ENCODE data around the gene PRR35. TPM values are rescaled to one million over a fixed set of nuclear protein-coding genes. Genes with fewer than 3 reads are reported as not detected.
A peak's percentile ranks its signal among the peaks of the same experiment; 100 is the strongest.

The PRR35 gene
- total and polyA plus RNA-seq, 8 donors = not detected

GRCh38 chr16:560701-561412, 663 bp downstream of the PRR35 start:
- peaks cover 19 to 77% (median 39%) of the 10 kb centered on the region in 3 donors for H3K27me3 ChIP-seq
- DNase-seq = no peak

GRCh38 chr16:561413-561794, 1.2 kb downstream of the PRR35 start:
- TF ChIP-seq POLR2AphosphoS5 (IDR thresholded peaks at IDR 0.05) (no peak), CTCF (IDR thresholded peaks at IDR 0.05) (no peak)
- peaks cover 24 to 37% (median 29%) of the 10 kb centered on the region in 4 donors for H3K4me1 ChIP-seq
- DNase-seq = no peak
- intact Hi-C loops (cut with DNase I; ENCODE audit: low total_unique reads) = no loop called here
- H3K27ac ChIP-seq = no peak overlapping the region
- peaks cover 19 to 77% (median 39%) of the 10 kb centered on the region in 3 donors for H3K27me3 ChIP-seq
- H3K4me3 ChIP-seq = no peak overlapping the region
- H3K9me3 ChIP-seq = no peaks in the 10 kb centered on the region
- 63 to 79% (median 68%) methylated on average over 5 to 15 of the region's 15 CpGs for WGBS, 5 donors
- H3K36me3 ChIP-seq = no peaks in the 10 kb centered on the region

More at GRCh38 chr16:560701-561412, 663 bp downstream of the PRR35 start:
- no peaks in the 10 kb centered on the region for H3K9me3 ChIP-seq
- peaks cover 19 to 32% (median 23%) of the 10 kb centered on the region in 4 donors for H3K4me1 ChIP-seq
- TF ChIP-seq CTCF (IDR thresholded peaks at IDR 0.05) = no peak
- no peak for TF ChIP-seq POLR2A (IDR thresholded peaks at IDR 0.05)
- TF ChIP-seq POLR2AphosphoS5 (IDR thresholded peaks at IDR 0.05) = no peak
- TF ChIP-seq EP300 (IDR thresholded peaks at IDR 0.05) = no peak
- H3K4me3 ChIP-seq = peak overlapping the region in 2 of 4 donors; percentile 16 to 20
- no peaks in the 10 kb centered on the region for H3K36me3 ChIP-seq
- H3K27ac ChIP-seq = no peak overlapping the region
- 15 to 52% (median 29%) methylated on average over 11 to 53 of the region's 54 CpGs for WGBS, 5 donors
- intact Hi-C loops (cut with DNase I; ENCODE audit: low total_unique reads) = no loop called here

DNA sequence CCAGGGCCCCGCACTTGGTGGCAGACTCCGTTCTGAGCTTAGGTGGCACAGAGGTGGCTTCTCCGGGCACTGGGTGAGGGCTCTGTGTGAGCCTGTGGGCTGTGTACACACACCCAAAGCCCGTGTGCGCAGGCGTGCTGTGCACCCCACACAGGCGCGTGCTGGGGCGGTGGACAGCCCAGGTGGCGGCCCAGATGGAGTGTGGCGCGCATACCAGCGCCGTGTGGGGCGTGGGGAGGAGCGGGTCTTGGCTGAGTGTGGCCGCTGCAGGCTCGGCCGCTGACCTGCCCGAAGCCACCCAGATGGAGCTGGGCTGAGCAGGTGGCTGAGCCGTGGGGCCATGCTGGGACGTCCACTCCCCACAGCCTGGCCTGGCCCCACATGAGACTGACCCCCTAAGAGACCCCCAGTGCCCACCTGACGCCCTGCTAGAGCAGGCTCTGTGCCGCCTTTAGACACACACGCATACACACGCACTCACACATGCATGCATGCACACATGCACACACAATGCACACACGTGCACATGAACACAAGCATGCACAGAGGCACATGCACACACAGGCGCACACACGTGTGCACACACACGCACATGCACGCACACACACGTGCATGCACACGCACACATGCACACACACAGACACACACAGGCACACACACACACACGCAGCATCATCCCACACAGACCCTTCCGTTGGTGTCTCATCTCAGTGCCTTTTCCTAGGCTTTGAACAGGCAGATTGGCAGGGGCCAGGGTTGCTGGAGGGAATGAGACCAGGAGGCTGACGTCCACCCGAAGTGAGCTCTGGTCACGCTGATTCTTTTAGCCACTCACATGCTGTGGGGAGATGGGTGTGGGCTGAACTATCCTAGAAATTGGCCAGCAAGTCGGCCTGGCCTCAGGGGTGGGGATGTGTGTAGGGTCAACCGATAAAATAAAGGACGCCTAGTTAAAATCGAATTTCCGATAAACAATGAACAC, 2.1 kb downstream of the PRR35 start:
- WGBS, 5 donors = 80 to 85% (median 83%) methylated on average over 34 to 43 of the region's 43 CpGs
- Histone ChIP-seq H3K36me3 (no peaks in the 10 kb centered on the region), H3K27me3 (peaks cover 19 to 74% (median 39%) of the 10 kb centered on the region in 3 donors), H3K4me3 (no peak overlapping the region), H3K9me3 (no peaks in the 10 kb centered on the region), H3K27ac (no peak overlapping the region), H3K4me1 (peaks cover 33 to 46% (median 37%) of the 10 kb centered on the region in 4 donors)
- intact Hi-C loops (cut with DNase I; ENCODE audit: low total_unique reads) = no loop called here
- no peak for TF ChIP-seq POLR2AphosphoS5 (IDR thresholded peaks at IDR 0.05)
- no peak for TF ChIP-seq CTCF (IDR thresholded peaks at IDR 0.05)
- no peak for TF ChIP-seq EP300 (IDR thresholded peaks at IDR 0.05)
- no peak for TF ChIP-seq POLR2A (IDR thresholded peaks at IDR 0.05)
- DNase-seq = no peak

GRCh38 chr16:563072-563644, 3.0 kb downstream of the PRR35 start:
- Histone ChIP-seq H3K9me3 (no peaks in the 10 kb centered on the region), H3K4me1 (peaks cover 38 to 55% (median 46%) of the 10 kb centered on the region in 4 donors), H3K36me3 (no peaks in the 10 kb centered on the region), H3K27me3 (peaks cover 19 to 65% (median 39%) of the 10 kb centered on the region in 3 donors), H3K4me3 (no peak overlapping the region), H3K27ac (no peak overlapping the region)
- TF ChIP-seq POLR2A (IDR thresholded peaks at IDR 0.05) (no peak), CTCF (IDR thresholded peaks at IDR 0.05) (no peak), POLR2AphosphoS5 (IDR thresholded peaks at IDR 0.05) (no peak)
- intact Hi-C loops (cut with DNase I; ENCODE audit: low total_unique reads) = no loop called here
- 75 to 85% (median 78%) methylated on average over 16 to 30 of the region's 30 CpGs for WGBS, 5 donors
- no peak for DNase-seq

Measured in stomach (tissue), 9 donors.